Gastrocnemius medialis (tissue), 4 donors: ENCODE results near the gene PRSS1.

ENCODE experiments used
- CTCF ChIP-seq, 5 experiments: fragments of 450-650 bp in 3 of 5; fragments of 200-600 bp in 2 of 5; sonication (generic) in 2 of 5; IDR thresholded peaks in 4 of 5; conservative IDR thresholded peaks in 1 of 5; 1 replicate in 4 of 5; 2 replicates in 1 of 5; pipeline ENCODE4 v1.5.1; 2016 to 2019; ENCODE audit warnings: antibody characterized with exemption in 5 of 5, mild to moderate bottlenecking in 3 of 5, moderate library complexity in 3 of 5
- POLR2A ChIP-seq, 2 donors: fragments of 450-650 bp; IDR thresholded peaks; one replicate each; pipeline ENCODE4 v1.6.1; 2017; ENCODE audit warnings: antibody characterized with exemption in 2 of 2, mild to moderate bottlenecking in 2 of 2, moderate library complexity in 2 of 2

DNA sequence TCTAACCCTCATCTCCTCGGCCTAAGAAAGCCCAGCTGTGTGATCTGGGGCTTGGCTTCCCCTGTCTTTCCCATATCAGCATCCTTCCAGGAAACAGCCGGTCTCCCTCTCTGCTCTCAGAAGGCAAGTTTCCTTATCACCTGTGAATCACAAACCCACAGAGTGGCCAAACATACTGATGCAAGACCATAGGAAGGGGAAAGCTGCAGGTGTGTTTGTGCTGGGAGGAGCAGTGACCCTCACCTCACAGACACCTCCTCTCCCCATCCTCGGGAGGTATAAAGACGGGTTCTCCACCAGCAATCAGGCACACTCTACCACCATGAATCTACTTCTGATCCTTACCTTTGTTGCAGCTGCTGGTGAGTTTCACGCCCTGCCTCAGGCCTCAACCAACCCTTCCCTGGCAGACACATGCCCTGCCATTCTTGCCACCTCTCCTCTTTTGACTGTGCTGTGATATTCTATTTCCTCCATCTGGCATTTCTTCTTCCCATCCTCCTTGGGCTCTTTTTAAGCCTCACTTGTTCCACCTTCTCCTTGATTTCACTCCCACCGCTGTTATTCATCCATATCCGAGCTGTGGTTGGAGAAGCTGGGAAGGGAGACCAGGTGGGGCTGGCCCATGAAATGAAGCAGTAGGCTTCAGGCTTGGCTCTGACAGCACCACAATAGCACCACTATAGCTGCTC lies 21.5 kb downstream of the PRSS1 start, which contains the start of gene PRSS2:
- TF ChIP-seq CTCF (IDR thresholded peaks at IDR 0.05 in 4 of 5, conservative IDR thresholded peaks at IDR 0.05 in 1 of 5): no peak
- TF ChIP-seq POLR2A (IDR thresholded peaks at IDR 0.05): no peak
